Measurements from ENCODE around the gene CDKN1C. TPM values are rescaled to one million over a fixed set of nuclear protein-coding genes. Genes with fewer than 3 reads are reported as not detected.

CDKN1C gene
- polyA plus RNA-seq (2012; ENCODE audit: insufficient read depth, insufficient read length) = 7.8 TPM

GRCh38 chr11:2885678-2886081 is at the start of gene CDKN1C:
TSS of gene CDKN1C (minus strand) at chr11:2885775. CDS start at chr11:2885456, 319 bp downstream.
- DNase-seq (ENCODE audit: low read depth, low spot score) = peak; percentile 57
- H3K4me3 ChIP-seq (ENCODE audit: low read length) = peak within 1 kb of the TSS; percentile 42

DNA sequence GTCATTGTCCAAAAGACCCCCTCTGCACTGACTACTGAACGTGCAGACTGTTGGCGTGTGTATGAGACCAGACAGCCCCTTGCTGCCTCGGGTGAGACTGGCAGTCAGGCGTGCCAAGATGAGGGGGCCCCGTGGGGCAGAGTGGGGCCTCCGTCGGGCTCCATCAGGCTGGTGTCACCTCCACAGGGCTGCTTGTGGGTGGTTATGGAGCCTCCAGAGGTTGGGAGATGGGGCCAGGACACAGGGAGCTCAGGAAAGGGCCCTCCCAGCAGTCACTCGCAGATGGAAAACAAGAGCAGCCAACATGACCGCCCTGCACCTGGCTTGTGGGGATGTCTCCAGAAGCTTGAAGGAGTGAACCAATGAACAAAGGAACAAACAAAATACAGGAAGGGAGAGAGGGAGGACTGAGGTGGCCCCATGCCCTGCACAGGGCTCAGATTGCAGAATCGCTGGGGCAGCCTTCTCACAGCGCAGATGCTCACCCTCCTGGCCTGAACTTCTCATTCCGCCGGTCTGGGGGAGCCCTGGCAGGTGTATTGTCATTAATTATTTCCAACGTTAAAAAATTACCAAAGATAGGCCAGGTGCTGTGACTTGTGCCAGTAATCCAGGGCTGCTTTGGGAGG is 49.1 kb upstream of the CDKN1C start:
- no peak overlapping the region for H3K4me3 ChIP-seq (ENCODE audit: low read length)
- no peak for DNase-seq (ENCODE audit: low read depth, low spot score)

DNA sequence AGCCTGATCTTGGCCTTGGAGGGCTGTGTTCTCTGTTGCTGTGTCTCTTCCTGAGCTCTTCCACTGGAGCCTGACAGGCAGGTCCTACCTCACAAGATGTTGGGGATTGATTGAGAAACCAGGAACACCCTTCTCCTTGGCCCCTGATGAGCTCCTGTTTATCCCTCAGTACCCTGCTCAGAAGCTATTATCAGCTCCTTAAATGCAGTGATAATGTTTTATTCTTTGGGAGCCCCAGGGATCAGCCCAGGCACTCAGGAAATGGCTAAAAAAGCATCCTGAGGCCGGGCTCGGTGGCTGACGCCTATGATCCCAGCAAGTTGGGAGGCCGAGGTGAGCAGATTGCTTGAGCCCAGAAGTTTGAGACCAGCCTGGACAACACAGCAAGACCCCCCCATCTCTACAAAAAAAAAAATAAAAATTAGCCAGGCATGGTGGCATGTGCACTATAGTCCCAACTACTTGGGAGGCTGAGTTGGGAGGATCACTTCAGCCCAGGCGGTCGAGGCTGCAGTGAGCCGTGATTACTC is 48.5 kb upstream of the CDKN1C start:
- H3K4me3 ChIP-seq (ENCODE audit: low read length) = no peak overlapping the region
- no peak for DNase-seq (ENCODE audit: low read depth, low spot score)

DNA sequence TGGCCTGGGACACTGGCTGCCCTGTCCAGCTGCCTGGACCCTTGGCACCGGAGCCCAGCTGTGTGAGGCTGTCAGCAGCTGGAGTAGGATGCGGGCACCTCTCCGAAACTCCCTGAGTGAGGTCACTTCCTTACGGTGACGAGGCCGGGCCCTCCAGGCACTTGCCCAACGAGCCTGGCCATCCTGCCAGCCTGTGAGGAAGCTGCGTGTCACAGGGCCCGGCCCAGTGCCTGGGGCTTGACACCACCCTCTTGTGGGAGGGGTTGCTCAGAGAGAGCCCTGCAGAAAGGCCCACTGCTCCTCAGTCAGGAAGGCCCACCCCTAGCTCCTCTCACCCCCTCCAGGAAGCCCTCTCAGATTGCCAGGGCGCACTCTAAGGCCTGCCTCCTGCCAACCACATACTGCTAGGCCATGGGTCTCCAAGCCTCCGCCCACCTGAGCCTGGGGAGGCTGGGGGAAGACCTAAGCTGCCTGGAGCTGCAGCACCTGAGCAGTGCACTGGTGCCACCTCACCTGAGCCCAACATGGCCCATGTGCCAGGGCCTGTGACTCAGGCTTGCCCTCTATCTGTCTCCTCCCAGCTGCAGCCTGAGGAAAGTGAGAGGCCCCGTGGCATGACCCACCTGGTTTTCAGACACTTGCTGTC is 47.9 kb upstream of the CDKN1C start:
- no peak for DNase-seq (ENCODE audit: low read depth, low spot score)
- no peak overlapping the region for H3K4me3 ChIP-seq (ENCODE audit: low read length)

DNA sequence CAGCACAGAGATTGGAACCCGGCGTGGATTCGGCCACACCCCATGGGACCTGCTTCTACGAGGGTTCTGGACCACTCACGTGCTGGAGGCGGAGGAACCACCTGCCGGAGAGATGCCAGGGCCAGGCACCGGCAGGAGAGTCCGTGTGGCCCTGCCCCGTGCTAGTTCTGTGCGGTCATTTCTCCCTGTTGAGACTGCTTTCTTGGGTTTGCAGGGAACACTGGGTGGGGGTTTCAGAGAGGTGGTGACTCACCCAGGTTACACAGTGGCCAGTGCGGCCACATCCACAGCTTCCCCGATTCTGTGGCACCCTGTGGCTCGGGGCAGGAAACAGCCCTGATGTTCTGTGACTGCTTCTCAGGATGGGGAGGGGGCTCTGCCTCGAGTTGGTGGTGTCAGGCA is 47.3 kb upstream of the CDKN1C start:
- no peak for DNase-seq (ENCODE audit: low read depth, low spot score)
- no peak overlapping the region for H3K4me3 ChIP-seq (ENCODE audit: low read length)

DNA sequence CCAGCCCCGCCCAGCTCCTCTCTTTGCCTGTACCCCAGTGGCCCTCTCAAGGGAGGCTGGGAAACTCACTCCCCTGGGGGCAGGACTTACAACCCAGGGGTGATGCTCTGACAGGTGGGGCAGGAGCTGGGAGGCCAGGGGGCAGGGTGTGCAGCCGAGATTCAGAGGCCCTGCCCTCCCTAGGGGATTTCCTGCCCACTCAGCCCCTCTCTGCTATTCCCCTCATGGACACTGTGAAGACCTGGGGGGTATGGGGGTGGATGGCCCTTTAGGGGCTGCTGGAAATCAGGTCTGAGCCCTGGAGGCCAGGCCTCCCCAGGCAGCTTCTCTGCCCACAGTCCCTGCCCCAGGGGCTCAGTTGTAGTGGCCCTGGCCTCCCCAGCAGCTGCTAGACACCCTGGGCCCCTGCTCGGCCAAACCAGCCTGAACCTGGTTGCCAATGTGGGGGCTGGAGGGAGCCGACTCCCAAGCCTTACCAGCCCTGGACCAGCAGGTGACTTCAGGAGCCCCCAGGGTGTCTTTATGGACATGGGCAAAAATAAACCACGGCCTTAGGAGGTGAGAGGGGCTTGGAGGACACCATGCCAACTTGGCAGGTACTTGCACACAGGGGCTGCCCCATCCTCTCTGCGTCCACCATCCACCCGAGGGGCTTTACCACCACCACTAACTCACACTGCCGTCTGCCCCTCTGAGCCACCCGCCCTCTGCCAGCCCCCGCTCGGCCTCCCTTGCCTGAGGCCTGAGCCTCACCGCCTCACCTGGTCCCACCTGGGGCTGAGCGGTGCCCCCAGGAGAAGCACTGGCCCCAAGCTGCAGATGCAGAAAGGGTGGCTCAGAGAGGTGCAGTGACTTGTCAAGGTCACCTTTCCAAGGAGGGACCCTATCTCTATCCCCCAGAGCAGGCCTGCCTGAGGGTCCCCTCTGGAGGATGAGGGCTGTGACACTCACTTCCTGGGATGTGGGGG is 46.5 kb upstream of the CDKN1C start:
- H3K4me3 ChIP-seq (ENCODE audit: low read length) = no peak overlapping the region
- DNase-seq (ENCODE audit: low read depth, low spot score) = no peak

GRCh38 chr11:2931420-2931746 is 45.8 kb upstream of the CDKN1C start:
- H3K4me3 ChIP-seq (ENCODE audit: low read length) = no peak overlapping the region
- no peak for DNase-seq (ENCODE audit: low read depth, low spot score)

DNA sequence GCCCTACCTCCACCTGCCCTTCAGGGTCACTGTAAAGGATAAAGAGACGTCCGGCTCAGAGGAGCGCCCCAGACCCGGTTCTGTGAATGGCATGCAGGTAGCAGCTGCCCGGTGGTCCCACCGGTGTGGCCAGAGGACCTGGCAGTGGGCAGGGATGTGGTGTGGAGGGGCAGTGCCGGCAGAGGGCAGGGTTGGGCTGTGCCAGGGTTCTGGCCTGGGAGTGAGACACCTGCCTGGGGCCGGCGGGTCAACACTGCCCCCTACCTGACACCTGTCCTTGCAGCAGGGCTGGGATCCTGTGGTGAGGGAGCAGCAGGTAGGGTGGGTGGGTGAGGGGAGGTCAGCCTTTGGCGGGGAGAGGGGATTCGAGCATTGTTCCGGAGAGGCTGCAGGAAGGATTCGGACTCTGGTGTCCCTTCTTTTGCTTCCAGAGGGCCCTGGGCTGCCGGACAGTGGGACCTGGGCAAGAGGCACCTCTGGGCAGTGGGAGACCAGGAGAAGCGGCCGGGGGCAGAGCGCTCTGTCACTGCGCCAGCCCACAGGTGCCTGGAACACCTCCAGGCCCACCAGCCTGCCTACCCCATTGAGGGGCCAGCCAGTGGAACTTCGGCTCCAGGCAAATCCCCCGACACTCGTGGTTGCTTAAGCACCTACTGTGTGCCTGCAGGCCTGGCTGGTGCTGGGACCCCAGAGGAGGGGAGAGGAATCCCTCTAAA is 45.3 kb upstream of the CDKN1C start:
- H3K4me3 ChIP-seq (ENCODE audit: low read length) = no peak overlapping the region
- no peak for DNase-seq (ENCODE audit: low read depth, low spot score)

DNA sequence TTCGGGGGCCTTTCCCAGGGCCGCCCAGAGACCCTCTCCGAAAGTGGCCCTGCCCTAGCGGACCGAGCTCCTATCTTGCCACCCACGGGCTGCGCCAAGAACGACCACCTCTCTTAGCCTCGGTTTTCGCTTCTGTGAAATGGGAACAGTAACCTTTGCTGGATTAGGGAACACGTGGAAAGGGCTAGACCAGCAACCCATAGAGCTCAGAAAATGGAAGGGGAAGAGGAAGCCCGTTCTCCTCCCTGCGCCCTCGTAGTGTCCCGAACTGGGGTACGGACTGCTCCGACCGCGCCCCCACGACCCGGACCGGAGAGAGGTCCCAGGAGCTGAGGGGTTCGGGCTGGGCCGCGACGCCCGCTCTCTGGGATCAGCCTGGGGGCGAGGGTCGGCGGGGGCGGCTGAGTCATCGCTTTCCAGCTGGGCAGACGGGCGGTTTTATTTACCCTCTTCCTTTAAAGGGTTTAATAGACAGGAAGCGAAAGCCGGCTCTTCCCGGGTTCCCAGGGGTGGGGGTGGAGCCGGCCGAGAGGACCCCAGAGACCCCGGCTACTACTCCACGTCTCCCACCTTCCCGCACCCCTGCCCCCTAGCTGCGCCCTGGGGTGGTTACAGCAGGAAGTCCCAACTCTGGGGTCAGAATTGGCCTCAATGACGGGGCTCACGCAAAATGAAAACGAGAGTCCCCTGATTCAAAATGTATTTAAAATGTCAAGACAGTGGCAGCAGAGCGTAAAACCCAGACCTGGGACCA is 44.6 kb upstream of the CDKN1C start:
- DNase-seq (ENCODE audit: low read depth, low spot score) = no peak
- no peak overlapping the region for H3K4me3 ChIP-seq (ENCODE audit: low read length)

DNA sequence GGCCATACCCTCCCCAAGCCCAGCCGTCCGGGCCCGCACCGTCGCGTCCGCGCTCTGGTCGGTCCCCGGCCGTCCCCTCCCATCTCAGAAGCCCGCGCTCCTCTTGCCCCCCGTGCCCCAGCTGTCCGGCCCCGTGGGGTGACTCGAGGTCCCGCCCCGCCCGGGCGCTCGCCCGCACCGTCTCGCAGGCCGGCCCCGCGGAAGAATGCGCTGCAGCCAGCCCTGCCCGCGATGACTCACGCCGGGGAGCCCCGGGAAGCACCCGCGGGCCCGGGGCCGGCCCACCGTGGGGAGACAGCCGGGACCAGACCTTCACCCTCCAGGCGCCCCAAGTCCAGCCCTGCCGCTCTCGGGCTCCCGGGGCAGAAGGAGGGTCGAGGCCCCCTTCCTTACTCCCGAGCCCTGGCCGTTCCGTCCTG is 44.0 kb upstream of the CDKN1C start:
- no peak for DNase-seq (ENCODE audit: low read depth, low spot score)
- H3K4me3 ChIP-seq (ENCODE audit: low read length) = no peak overlapping the region

- DNase-seq (ENCODE audit: low read depth, low spot score) = no peak
- H3K4me3 ChIP-seq (ENCODE audit: low read length) = no peak within 1 kb of the TSS
These were observed 43.3 kb upstream of the CDKN1C start, which contains the start of gene PHLDA2 for GRCh38 chr11:2928605-2929530. TSS of gene PHLDA2 (minus strand) at chr11:2929420. CDS start at chr11:2929364, 56 bp downstream.

- H3K4me3 ChIP-seq (ENCODE audit: low read length) = no peak overlapping the region
- no peak for DNase-seq (ENCODE audit: low read depth, low spot score)
These were observed 42.5 kb upstream of the CDKN1C start for GRCh38 chr11:2927851-2928604.

DNA sequence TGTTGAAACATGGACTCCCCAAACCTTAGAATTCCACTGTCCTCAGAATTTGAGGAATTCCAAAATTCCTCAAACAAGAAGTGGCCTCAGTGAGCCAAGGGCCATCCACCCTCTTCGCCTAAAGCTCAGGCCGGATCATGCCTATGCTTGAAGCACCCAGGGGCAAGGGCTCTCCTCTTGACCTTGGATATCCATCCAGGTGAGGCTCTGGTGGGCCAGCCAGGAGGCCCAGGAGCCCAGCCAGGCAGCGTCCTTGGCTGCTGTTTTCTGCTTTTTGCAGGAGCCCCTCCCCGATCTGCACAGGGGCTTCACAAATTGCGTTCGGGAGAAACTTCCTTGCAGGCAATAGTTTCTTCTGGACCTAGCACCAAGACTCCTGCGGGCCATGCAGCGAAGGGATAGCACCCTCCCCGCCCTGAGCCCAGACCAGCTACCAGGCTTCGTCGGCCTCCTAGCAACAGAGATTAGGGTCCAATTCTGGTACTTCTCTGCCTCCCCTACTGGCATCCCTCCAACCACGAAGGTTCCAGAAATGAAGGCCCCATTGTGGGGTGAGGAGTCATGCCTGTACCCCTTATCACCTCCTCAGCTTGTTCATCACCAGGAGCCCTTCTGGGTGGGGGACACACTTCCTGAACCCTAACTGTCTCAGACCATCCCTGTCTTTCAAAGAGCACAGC is 41.7 kb upstream of the CDKN1C start:
- no peak for DNase-seq (ENCODE audit: low read depth, low spot score)
- no peak overlapping the region for H3K4me3 ChIP-seq (ENCODE audit: low read length)

DNA sequence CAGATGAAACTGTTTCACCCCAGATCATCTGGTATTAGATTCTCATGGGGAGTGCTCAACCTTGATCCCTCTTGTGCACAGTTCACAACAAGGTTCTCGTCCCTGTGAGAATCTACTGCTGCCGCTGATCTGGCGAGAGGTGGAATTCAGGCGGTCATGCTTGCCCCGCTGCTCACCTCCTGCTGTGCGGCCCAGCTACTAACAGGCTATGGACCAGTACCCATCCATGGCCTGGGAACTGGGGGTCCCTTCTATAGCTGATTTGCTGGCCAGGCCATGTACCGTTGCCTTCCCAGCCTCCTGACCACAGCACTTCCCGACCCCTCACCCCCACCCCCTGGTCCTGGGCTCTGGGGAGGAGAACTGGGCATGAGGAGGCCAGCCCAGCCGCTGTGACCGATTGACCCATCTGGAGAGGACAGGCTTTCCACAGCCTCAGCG is 41.1 kb upstream of the CDKN1C start:
- no peak overlapping the region for H3K4me3 ChIP-seq (ENCODE audit: low read length)
- no peak for DNase-seq (ENCODE audit: low read depth, low spot score)

GRCh38 chr11:2924821-2925675 is 39.5 kb upstream of the CDKN1C start:
- no peak overlapping the region for H3K4me3 ChIP-seq (ENCODE audit: low read length)
- DNase-seq (ENCODE audit: low read depth, low spot score) = no peak

All from Jurkat, Clone E6-1 (cell line).